Measurements from ENCODE around the gene SCUBE1.

The SCUBE1 gene

DNA sequence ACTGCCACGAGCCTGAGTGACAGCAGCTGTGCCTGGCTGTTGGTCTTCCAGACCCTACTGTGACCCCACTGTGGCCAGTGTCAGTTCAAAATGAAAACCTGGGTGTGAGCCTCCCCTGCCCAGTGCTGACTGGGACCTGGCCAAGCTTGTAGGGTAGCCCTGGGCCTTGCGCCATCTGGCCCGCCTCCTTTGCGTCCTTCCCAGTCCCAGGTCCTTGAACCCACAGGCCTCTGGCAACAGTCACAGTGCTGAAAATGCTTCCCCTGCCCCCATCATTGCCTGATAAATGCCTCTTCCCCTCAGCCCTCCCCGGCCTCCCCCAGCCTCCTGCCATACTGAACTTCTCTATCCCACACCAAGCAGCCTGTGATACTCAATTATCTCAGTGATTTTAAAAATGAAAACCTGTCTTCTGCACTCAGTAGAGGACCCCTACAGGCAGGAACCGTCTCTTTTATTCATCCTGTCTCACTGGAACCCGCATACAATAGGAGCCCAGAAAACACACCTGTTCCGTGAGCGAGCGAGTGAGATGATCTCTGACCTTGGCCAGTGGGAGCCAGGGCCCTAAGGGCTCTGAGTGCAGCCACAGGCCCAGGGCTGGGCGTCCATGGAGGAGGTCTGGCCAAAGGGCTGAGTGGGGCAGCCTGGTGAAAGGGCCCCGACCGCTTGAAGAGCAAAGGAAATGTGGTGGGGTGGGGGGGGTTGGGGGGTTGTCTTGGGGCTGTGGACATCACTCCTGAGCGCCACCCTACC lies 106.6 kb downstream of the SCUBE1 start:
- Histone ChIP-seq H3K27me3 (ENCODE audit: insufficient read depth, insufficient read length) (no peaks in the 10 kb centered on the region), H3K36me3 (ENCODE audit: insufficient read depth, insufficient read length, low read length) (no peaks in the 10 kb centered on the region), H3K9me3 (ENCODE audit: insufficient read depth, low read length) (no peaks in the 10 kb centered on the region), H3K4me1 (ENCODE audit: insufficient read depth, insufficient read length) (peaks cover 6% of the 10 kb centered on the region), H3K4me3 (ENCODE audit: insufficient read length, low read depth) (no peak overlapping the region), H3K9ac (ENCODE audit: insufficient read length, low read depth) (no peak overlapping the region)
- TF ChIP-seq YY1 (IDR thresholded peaks at IDR 0.05; ENCODE audit: insufficient read depth, insufficient read length), result no peak
- TF ChIP-seq ZNF274 (IDR thresholded peaks at IDR 0.05; ENCODE audit: low read depth, low read length), result no peak
- TF ChIP-seq SUZ12 (IDR thresholded peaks at IDR 0.05; ENCODE audit: extremely low read depth, insufficient read depth, insufficient read length), result no peak
- DNase-seq (ENCODE audit: low read depth, low spot score), result no peak

DNA sequence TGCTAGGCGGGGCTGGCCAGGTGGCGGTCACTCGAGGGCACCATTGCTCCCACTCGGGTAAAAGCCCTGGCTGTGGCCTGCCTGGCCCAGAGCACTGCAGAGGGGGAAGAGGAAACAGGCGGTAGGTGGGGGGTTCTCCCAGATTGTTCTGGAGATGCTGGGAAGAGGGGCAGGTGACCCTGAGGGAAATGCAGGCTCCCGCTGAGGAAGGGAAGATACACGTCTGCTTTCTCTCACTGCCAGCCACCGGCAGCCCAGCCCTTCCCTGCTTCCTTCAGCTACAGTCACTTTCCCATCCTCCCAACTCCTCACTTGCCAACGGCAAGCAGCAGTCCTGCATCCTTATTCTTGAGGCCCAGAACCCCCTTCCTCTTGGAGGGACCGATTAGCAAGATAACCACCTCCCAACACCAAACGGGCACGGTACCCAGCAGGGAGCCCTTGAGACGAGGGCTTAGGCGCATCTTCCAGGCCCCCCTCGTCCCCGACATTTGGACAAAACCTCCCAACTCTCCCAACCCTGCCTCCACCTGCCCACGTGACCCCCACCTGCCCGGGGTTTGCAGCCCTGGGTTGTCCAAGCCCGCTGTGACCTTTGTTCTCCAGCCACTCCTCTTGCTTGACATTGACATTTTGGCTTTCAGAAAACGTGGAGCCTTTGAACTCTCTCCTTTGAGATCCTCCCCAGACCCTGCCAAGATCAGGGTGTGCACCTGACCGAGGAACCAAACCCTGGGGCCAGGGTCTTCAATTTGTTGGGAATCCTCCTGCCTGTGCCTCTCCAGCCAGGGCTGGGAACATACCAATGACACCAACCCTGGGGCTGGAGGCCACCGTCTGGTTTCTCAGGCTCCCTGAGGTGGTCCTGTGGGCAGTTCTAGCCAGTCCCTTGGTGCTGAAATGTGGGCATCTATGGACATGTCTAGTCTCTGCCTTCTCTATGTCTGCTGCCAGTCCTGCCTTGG lies 107.4 kb downstream of the SCUBE1 start:
- no peak overlapping the region for H3K9ac ChIP-seq (ENCODE audit: insufficient read length, low read depth)
- DNase-seq (ENCODE audit: low read depth, low spot score), result no peak
- no peaks in the 10 kb centered on the region for H3K27me3 ChIP-seq (ENCODE audit: insufficient read depth, insufficient read length)
- H3K4me1 ChIP-seq (ENCODE audit: insufficient read depth, insufficient read length), result peaks cover 8% of the 10 kb centered on the region
- no peak overlapping the region for H3K4me3 ChIP-seq (ENCODE audit: insufficient read length, low read depth)
- H3K9me3 ChIP-seq (ENCODE audit: insufficient read depth, low read length), result no peaks in the 10 kb centered on the region
- H3K36me3 ChIP-seq (ENCODE audit: insufficient read depth, insufficient read length, low read length), result no peaks in the 10 kb centered on the region
- TF ChIP-seq YY1 (IDR thresholded peaks at IDR 0.05; ENCODE audit: insufficient read depth, insufficient read length) (no peak), SUZ12 (IDR thresholded peaks at IDR 0.05; ENCODE audit: extremely low read depth, insufficient read depth, insufficient read length) (no peak), ZNF274 (IDR thresholded peaks at IDR 0.05; ENCODE audit: low read depth, low read length) (no peak)

GRCh38 chr22:43234264-43234988 lies 108.7 kb downstream of the SCUBE1 start:
- H3K27me3 ChIP-seq (ENCODE audit: insufficient read depth, insufficient read length), result no peaks in the 10 kb centered on the region
- peaks cover 8% of the 10 kb centered on the region for H3K4me1 ChIP-seq (ENCODE audit: insufficient read depth, insufficient read length)
- H3K9ac ChIP-seq (ENCODE audit: insufficient read length, low read depth), result no peak overlapping the region
- no peak for TF ChIP-seq SUZ12 (IDR thresholded peaks at IDR 0.05; ENCODE audit: extremely low read depth, insufficient read depth, insufficient read length)
- no peak for TF ChIP-seq YY1 (IDR thresholded peaks at IDR 0.05; ENCODE audit: insufficient read depth, insufficient read length)
- TF ChIP-seq ZNF274 (IDR thresholded peaks at IDR 0.05; ENCODE audit: low read depth, low read length), result no peak
- no peaks in the 10 kb centered on the region for H3K9me3 ChIP-seq (ENCODE audit: insufficient read depth, low read length)
- H3K36me3 ChIP-seq (ENCODE audit: insufficient read depth, insufficient read length, low read length), result no peaks in the 10 kb centered on the region
- DNase-seq (ENCODE audit: low read depth, low spot score), result no peak
- no peak overlapping the region for H3K4me3 ChIP-seq (ENCODE audit: insufficient read length, low read depth)

- H3K9ac ChIP-seq (ENCODE audit: insufficient read length, low read depth), result no peak overlapping the region
- no peaks in the 10 kb centered on the region for H3K27me3 ChIP-seq (ENCODE audit: insufficient read depth, insufficient read length)
- H3K4me3 ChIP-seq (ENCODE audit: insufficient read length, low read depth), result no peak overlapping the region
- peaks cover 8% of the 10 kb centered on the region for H3K4me1 ChIP-seq (ENCODE audit: insufficient read depth, insufficient read length)
- H3K36me3 ChIP-seq (ENCODE audit: insufficient read depth, insufficient read length, low read length), result no peaks in the 10 kb centered on the region
- DNase-seq (ENCODE audit: low read depth, low spot score), result no peak
- H3K9me3 ChIP-seq (ENCODE audit: insufficient read depth, low read length), result no peaks in the 10 kb centered on the region
- no peak for TF ChIP-seq ZNF274 (IDR thresholded peaks at IDR 0.05; ENCODE audit: low read depth, low read length)
Observed at GRCh38 chr22:43233529-43233928, 109.6 kb downstream of the SCUBE1 start.

DNA sequence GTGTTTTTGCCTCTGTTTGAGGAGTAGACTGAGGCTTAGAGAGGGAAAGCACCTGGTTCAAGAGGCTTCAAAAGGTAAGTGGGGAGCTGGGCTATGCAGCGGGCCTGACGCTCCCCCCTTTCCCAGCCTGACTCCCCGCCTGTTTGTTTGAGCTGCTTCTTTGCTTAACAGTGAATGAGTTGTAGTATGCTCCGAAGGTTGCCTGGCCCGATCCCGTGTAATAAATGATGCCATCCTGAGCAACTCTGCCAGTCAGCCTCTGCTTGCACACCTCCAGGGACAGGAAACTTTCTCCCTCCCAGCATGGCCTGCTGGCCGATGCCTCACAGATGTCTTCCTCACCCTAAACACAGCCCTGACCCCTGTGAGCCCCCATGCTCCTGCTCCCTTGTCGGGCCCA lies 110.7 kb downstream of the SCUBE1 start:
- H3K27me3 ChIP-seq (ENCODE audit: insufficient read depth, insufficient read length), result no peaks in the 10 kb centered on the region
- no peaks in the 10 kb centered on the region for H3K36me3 ChIP-seq (ENCODE audit: insufficient read depth, insufficient read length, low read length)
- no peak for TF ChIP-seq ZNF274 (IDR thresholded peaks at IDR 0.05; ENCODE audit: low read depth, low read length)
- no peak for TF ChIP-seq YY1 (IDR thresholded peaks at IDR 0.05; ENCODE audit: insufficient read depth, insufficient read length)
- TF ChIP-seq SUZ12 (IDR thresholded peaks at IDR 0.05; ENCODE audit: extremely low read depth, insufficient read depth, insufficient read length), result no peak
- H3K9ac ChIP-seq (ENCODE audit: insufficient read length, low read depth), result no peak overlapping the region
- H3K4me3 ChIP-seq (ENCODE audit: insufficient read length, low read depth), result no peak overlapping the region
- DNase-seq (ENCODE audit: low read depth, low spot score), result no peak
- no peaks in the 10 kb centered on the region for H3K9me3 ChIP-seq (ENCODE audit: insufficient read depth, low read length)
- H3K4me1 ChIP-seq (ENCODE audit: insufficient read depth, insufficient read length), result peaks cover 10% of the 10 kb centered on the region

- DNase-seq (ENCODE audit: low read depth, low spot score), result no peak
- TF ChIP-seq ZNF274 (IDR thresholded peaks at IDR 0.05; ENCODE audit: low read depth, low read length) (no peak), SUZ12 (IDR thresholded peaks at IDR 0.05; ENCODE audit: extremely low read depth, insufficient read depth, insufficient read length) (no peak), YY1 (IDR thresholded peaks at IDR 0.05; ENCODE audit: insufficient read depth, insufficient read length) (no peak)
- H3K27me3 ChIP-seq (ENCODE audit: insufficient read depth, insufficient read length), result no peaks in the 10 kb centered on the region
Observed at GRCh38 chr22:43231724-43232034, 111.5 kb downstream of the SCUBE1 start.

More at GRCh38 chr22:43231724-43232034, 111.5 kb downstream of the SCUBE1 start:
- H3K36me3 ChIP-seq (ENCODE audit: insufficient read depth, insufficient read length, low read length), result no peaks in the 10 kb centered on the region
- no peak overlapping the region for H3K4me3 ChIP-seq (ENCODE audit: insufficient read length, low read depth)
- no peak overlapping the region for H3K9ac ChIP-seq (ENCODE audit: insufficient read length, low read depth)
- no peaks in the 10 kb centered on the region for H3K9me3 ChIP-seq (ENCODE audit: insufficient read depth, low read length)
- H3K4me1 ChIP-seq (ENCODE audit: insufficient read depth, insufficient read length), result peaks cover 18% of the 10 kb centered on the region
